NOMO-1 treated with dmso at 0.1 percent for 144 hours (cell line): ENCODE measurements around the gene EXOC3L4.

Experiments
- DNase-seq: peaks from one replicate; lab custom pipeline; 2025; ENCODE audit not compliant: unreplicated experiment; lab: John Stamatoyannopoulos, UW

Gene EXOC3L4

GRCh38 chr14:103090481-103091020, 4.0 kb upstream of the EXOC3L4 start:
- no peak for DNase-seq

- DNase-seq = peak; percentile 29
These were observed 3.3 kb upstream of the EXOC3L4 start for GRCh38 chr14:103091041-103091882.

GRCh38 chr14:103091883-103092222, 2.7 kb upstream of the EXOC3L4 start:
- DNase-seq = no peak

- DNase-seq = no peak
These were observed 594 bp upstream of the EXOC3L4 start for GRCh38 chr14:103093856-103094405.

GRCh38 chr14:103095210-103095778, 769 bp downstream of the EXOC3L4 start:
- no peak for DNase-seq

- DNase-seq = no peak
These were observed 1.9 kb downstream of the EXOC3L4 start for GRCh38 chr14:103096387-103096786.

- no peak for DNase-seq
These were observed 2.9 kb downstream of the EXOC3L4 start for GRCh38 chr14:103097244-103097993.

- DNase-seq = no peak
These were observed 3.8 kb downstream of the EXOC3L4 start for GRCh38 chr14:103097994-103098957.

GRCh38 chr14:103099081-103099732, 4.7 kb downstream of the EXOC3L4 start:
- no peak for DNase-seq

GRCh38 chr14:103099733-103100280, 5.3 kb downstream of the EXOC3L4 start:
- no peak for DNase-seq

- DNase-seq = no peak
These were observed 6.0 kb downstream of the EXOC3L4 start for GRCh38 chr14:103100281-103101121.

GRCh38 chr14:103101257-103101962, 6.9 kb downstream of the EXOC3L4 start:
- no peak for DNase-seq

GRCh38 chr14:103101963-103102688, 7.6 kb downstream of the EXOC3L4 start:
- no peak for DNase-seq

GRCh38 chr14:103102689-103103260, 8.2 kb downstream of the EXOC3L4 start:
- DNase-seq = no peak

GRCh38 chr14:103103461-103104388, 9.2 kb downstream of the EXOC3L4 start:
- DNase-seq = no peak

- no peak for DNase-seq
These were observed 9.8 kb downstream of the EXOC3L4 start for GRCh38 chr14:103104389-103104653.
